Gastrocnemius medialis (tissue), 4 donors: Measurements from ENCODE around the gene NFATC3. TPM values are rescaled to one million over a fixed set of nuclear protein-coding genes. Genes with fewer than 3 reads are reported as not detected.

ENCODE experiments used
- ATAC-seq, 2 donors: fragments of 150-250 bp; one replicate each; pipeline ENCODE4 v1.9.1; 2016
- DNase-seq, 2 donors: peaks; one replicate each; pipeline ENCODE4 v3.0.0-alpha.2; 2019
- H3K27ac ChIP-seq, 4 donors: fragments of 200-600 bp; sonication (generic); 1 replicate in 1 of 4; 2 replicates in 3 of 4; pipeline ENCODE4 v1.5.1; 2016 to 2018; ENCODE audit warnings: mild to moderate bottlenecking in 2 of 4, moderate library complexity in 1 of 4
- H3K27me3 ChIP-seq, 3 donors: fragments of 200-600 bp; sonication (generic) in 2 of 3; 1 replicate in 1 of 3; 2 replicates in 2 of 3; pipeline versions ENCODE4 v1.5.1 to v1.6.0; 2016 to 2019; ENCODE audit warnings: mild to moderate bottlenecking in 1 of 3, moderate library complexity in 1 of 3
- H3K36me3 ChIP-seq, 2 donors: fragments of 200-600 bp; sonication (generic) in 1 of 2; one replicate each; pipeline ENCODE4 v1.5.1; 2017 to 2018
- H3K4me1 ChIP-seq, 2 donors: fragments of 200-600 bp; sonication (generic) in 1 of 2; one replicate each; pipeline ENCODE4 v1.5.1; 2016 to 2017; ENCODE audit warnings: mild to moderate bottlenecking in 2 of 2
- H3K4me3 ChIP-seq, 4 donors: fragments of 200-600 bp; sonication (generic) in 3 of 4; 1 replicate in 1 of 4; 2 replicates in 3 of 4; pipeline ENCODE4 v1.5.1; 2016 to 2019; ENCODE audit warnings: mild to moderate bottlenecking in 2 of 4
- H3K9me3 ChIP-seq, 3 donors: fragments of 200-600 bp; sonication (generic) in 2 of 3; 1 replicate in 1 of 3; 2 replicates in 2 of 3; pipeline ENCODE4 v1.5.1; 2016 to 2019
- POLR2A ChIP-seq, 2 donors: fragments of 450-650 bp; IDR thresholded peaks; one replicate each; pipeline ENCODE4 v1.6.1; 2017; ENCODE audit warnings: antibody characterized with exemption in 2 of 2, mild to moderate bottlenecking in 2 of 2, moderate library complexity in 2 of 2
- in situ Hi-C, 4 donors: fragments of 200-750 bp; cut with MboI; loops; one replicate each; pipeline versions ENCODE4 v1.15.0 to v1.8.0; 2017; ENCODE audit warnings: low sequenced_read_pairs in 4 of 4
- intact Hi-C: fragments of 100-400 bp; cut with DNase I; formaldehyde crosslinking; loops from one replicate; pipeline ENCODE4 v1.15.1; 2023; ENCODE audit warnings: low total_unique reads
- total RNA-seq, 4 donors: library from RNA; depleted of rRNA; stranded (reverse); fragments of >200 nt; gene quantifications; one replicate each; pipeline versions ENCODE4 v1.1.0 to v1.2.3, GENCODE V29; 2016
- TF ChIP-seq, protein P1 (sequence below), 5 experiments: fragments of 450-650 bp in 3 of 5; fragments of 200-600 bp in 2 of 5; sonication (generic) in 2 of 5; IDR thresholded peaks in 4 of 5; conservative IDR thresholded peaks in 1 of 5; 1 replicate in 4 of 5; 2 replicates in 1 of 5; pipeline ENCODE4 v1.5.1; 2016 to 2019; ENCODE audit warnings: antibody characterized with exemption in 5 of 5, mild to moderate bottlenecking in 3 of 5, moderate library complexity in 3 of 5

NFATC3 gene
- total RNA-seq, 4 donors from 2014 or later, result 47.9 to 72.7 (median 70.7) TPM

DNA sequence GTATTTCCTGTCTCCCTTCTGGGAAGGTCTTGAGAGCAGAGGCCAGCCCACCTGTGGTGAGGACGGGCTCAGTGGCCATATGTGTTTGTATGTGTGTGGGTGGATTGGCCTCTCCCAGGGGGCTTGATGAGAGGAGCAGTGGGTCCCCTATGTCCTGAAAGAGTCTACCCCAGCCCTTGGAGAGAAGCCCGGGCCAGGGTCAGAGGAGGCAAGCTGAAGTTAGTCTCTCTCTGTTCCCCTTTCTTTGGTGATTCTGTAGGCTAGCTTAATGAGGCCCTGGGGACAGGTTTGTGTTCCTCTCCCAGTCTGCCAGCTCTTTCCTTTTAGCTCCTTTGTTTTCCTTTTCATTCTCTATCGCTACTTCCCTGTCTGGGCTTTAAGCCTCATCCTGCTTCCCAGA, 23.8 kb upstream of the NFATC3 start:
- in situ Hi-C loops, result no loop called here
- H3K36me3 ChIP-seq, result no peaks in the 10 kb centered on the region

DNA sequence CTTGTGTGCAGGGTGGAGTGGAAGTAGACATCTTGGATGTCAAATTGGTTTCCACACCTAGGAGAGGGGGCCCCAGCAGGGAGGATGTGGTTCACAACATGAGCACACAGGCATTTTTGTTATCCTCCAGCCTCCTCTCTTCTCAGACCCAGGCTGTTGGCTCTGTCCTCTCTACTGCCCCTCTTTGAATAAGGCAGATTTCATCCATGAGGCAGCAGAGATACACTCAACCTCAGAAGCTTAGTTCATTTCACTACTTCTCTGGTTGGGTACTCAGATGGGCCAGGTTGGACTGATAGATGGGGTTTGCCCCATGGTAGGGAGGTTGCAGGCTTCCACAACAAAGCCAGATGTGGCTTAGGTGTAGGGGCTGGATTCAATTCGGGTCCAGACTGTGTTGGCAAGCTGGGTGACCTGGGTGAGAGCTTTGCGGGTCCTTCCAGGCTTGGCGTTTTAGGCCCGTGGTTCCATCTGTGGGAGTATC, 22.2 kb upstream of the NFATC3 start:
- no peaks in the 10 kb centered on the region for H3K36me3 ChIP-seq
- no peak overlapping the region for H3K4me3 ChIP-seq
- peaks cover 23 to 35% of the 10 kb centered on the region in 2 donors for H3K4me1 ChIP-seq
- intact Hi-C loops, result loop anchor here (5.0 kb wide), 1 partner anchor 246 kb away; no protein-coding TSS in a partner anchor
- TF ChIP-seq, protein P1, sequence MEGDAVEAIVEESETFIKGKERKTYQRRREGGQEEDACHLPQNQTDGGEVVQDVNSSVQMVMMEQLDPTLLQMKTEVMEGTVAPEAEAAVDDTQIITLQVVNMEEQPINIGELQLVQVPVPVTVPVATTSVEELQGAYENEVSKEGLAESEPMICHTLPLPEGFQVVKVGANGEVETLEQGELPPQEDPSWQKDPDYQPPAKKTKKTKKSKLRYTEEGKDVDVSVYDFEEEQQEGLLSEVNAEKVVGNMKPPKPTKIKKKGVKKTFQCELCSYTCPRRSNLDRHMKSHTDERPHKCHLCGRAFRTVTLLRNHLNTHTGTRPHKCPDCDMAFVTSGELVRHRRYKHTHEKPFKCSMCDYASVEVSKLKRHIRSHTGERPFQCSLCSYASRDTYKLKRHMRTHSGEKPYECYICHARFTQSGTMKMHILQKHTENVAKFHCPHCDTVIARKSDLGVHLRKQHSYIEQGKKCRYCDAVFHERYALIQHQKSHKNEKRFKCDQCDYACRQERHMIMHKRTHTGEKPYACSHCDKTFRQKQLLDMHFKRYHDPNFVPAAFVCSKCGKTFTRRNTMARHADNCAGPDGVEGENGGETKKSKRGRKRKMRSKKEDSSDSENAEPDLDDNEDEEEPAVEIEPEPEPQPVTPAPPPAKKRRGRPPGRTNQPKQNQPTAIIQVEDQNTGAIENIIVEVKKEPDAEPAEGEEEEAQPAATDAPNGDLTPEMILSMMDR (IDR thresholded peaks at IDR 0.05 in 4 of 5, conservative IDR thresholded peaks at IDR 0.05 in 1 of 5), result no peak
- TF ChIP-seq POLR2A (IDR thresholded peaks at IDR 0.05), result no peak
- H3K27ac ChIP-seq, result no peak overlapping the region
- DNase-seq (no peak), ATAC-seq (no peak)
- no peaks in the 10 kb centered on the region for H3K27me3 ChIP-seq
- H3K9me3 ChIP-seq, result no peaks in the 10 kb centered on the region
- in situ Hi-C loops, result no loop called here

More for the DNA sequence above, 23.8 kb upstream of the NFATC3 start:
- no peak for TF ChIP-seq POLR2A (IDR thresholded peaks at IDR 0.05)
- TF ChIP-seq, protein P1 (IDR thresholded peaks at IDR 0.05 in 4 of 5, conservative IDR thresholded peaks at IDR 0.05 in 1 of 5), result no peak
- Histone ChIP-seq H3K4me1 (peaks cover 20 to 27% of the 10 kb centered on the region in 2 donors), H3K9me3 (no peaks in the 10 kb centered on the region), H3K27me3 (no peaks in the 10 kb centered on the region), H3K27ac (no peak overlapping the region), H3K4me3 (no peak overlapping the region)
- ATAC-seq (no peak), DNase-seq (no peak)
- intact Hi-C loops, result loop anchor here (5.0 kb wide), 1 partner anchor 244 kb away; no protein-coding TSS in a partner anchor

DNA sequence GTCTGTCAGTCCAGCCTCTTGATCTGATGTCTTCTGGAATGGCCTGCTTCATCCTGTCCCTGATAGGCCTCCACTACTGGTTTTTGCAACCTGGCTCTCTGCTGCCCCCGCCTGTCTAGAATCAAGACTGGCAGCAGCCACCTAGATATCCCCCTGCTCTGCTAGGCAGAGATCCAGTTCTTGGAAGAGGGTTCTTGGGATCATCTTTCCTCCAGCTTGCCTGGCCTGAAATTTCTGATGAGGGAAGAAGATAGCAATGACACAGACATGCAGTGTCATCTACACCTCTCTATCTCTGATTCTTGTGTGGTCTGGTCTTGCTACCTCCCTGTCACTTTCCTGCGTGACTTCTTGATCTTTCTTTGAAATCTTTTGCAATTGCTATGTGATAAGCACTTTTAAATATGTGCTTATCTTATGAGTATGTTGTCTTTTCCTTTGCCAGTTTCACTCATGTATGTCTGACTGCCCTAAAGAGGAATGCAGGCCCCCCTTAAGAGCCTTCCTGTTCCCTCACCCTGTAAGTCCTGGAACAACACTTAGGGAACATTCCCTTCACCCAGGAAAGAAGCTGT, 20.3 kb upstream of the NFATC3 start:
- H3K4me3 ChIP-seq, result no peak overlapping the region
- H3K4me1 ChIP-seq, result peaks cover 40 to 50% of the 10 kb centered on the region in 2 donors
- intact Hi-C loops (loop anchor here (2.0 to 5.0 kb wide), 2 partner anchors 72 to 248 kb away; no protein-coding TSS in a partner anchor), in situ Hi-C loops (no loop called here)
- TF ChIP-seq, protein P1 (IDR thresholded peaks at IDR 0.05 in 4 of 5, conservative IDR thresholded peaks at IDR 0.05 in 1 of 5), result peak; percentile 84 to 86 (median 85)
- TF ChIP-seq POLR2A (IDR thresholded peaks at IDR 0.05), result no peak
- no peaks in the 10 kb centered on the region for H3K27me3 ChIP-seq
- DNase-seq, result peak; percentile 83 to 91
- ATAC-seq, result peak; percentile 90
- no peaks in the 10 kb centered on the region for H3K9me3 ChIP-seq
- H3K27ac ChIP-seq, result peak overlapping the region; percentile 85 to 92 (median 89)
- no peaks in the 10 kb centered on the region for H3K36me3 ChIP-seq

DNA sequence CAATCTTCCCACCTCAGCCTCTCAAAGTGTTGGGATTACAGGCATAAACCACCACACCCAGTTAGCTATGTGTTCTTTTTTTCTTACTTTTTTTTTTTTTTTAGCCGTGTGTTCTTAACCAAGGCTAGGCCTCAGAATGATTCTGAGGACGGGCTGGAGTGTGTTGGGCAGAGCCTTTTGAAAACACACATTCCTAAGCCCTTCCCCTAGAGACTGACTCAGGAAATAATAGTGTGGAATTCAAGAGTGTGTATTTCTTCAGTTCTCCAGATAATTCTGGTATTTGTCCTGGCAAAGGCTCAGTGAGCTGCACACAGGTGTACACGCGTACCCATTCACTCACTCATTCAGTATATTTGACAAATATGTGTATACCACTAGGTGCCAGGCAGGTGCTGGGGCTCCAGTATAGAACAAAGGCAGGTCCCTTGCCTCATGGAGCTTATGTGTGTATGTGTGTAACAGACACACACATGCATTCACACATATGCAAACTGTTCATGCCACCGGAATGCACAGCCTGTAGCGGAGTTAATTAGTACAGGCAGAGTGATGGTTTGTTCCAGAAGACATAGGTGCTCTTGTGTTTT, 19.4 kb upstream of the NFATC3 start:
- Histone ChIP-seq H3K9me3 (no peaks in the 10 kb centered on the region), H3K4me3 (no peak overlapping the region), H3K27me3 (no peaks in the 10 kb centered on the region), H3K27ac (peak overlapping the region; percentile 85 to 92 (median 89)), H3K36me3 (no peaks in the 10 kb centered on the region), H3K4me1 (peaks cover 50 to 59% of the 10 kb centered on the region in 2 donors)
- in situ Hi-C loops (no loop called here), intact Hi-C loops (loop anchor here (2.0 kb wide), 1 partner anchor 73 kb away; no protein-coding TSS in a partner anchor)
- ATAC-seq, result no peak
- no peak for TF ChIP-seq POLR2A (IDR thresholded peaks at IDR 0.05)
- TF ChIP-seq, protein P1 (IDR thresholded peaks at IDR 0.05 in 4 of 5, conservative IDR thresholded peaks at IDR 0.05 in 1 of 5), result no peak
- no peak for DNase-seq
